Activated T-cell treated with anti-CD3 and anti-CD28 coated beads for 24 hours (primary cell): ENCODE data around the gene TRIM31.

Experiments
- DNase-seq: peaks from one replicate; pipeline ENCODE4 v3.0.0-alpha.2; 2020; ENCODE audit warnings: low read depth

The TRIM31 gene

DNA sequence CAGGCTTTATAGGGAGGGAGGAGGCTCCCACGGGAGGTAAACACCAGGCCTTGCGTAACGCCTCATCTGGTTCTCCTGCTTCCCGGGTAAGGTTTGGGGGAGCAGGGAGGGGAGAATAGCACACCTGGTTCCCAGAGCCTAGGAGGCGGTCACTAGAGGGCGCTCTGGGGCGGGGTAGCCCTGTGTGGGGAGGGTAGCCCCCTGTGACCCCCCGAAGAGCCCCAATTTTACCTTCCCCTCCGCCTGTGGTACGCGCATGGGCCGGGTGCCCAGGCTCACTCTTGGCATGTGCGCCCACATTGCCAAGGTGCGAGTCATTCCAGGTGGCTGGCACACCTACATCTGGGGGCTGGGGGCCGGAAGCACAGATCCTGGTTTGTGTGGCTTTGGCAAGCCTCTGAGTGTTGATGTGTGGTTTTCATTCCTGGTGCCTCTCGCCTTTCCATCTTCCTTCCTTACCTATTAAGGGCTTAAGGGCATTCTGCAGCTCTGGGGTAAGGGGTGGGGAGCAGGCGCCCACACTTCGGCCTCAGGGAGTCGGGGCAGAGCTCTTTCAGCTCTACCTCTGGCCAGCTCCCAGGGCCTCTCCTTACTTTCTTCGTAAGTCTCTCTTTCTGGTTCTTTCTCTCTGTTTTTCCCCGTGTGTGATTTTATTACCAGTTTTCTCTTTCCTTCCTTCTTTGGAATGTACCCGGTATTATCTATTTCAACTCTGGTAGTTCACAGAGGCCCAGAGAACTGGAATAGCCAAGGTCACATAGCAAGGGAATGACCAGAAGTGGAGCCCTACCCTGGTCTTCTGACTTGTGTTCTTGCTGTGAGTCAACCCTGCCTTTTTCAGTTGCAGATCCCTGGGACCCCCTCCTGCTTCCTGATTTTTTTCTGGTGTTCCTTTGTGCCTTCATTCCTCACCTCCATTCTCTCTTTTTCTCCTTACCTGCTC is 36.8 kb downstream of the TRIM31 start:
- no peak for DNase-seq

- no peak for DNase-seq
Measured at GRCh38 chr6:30075094-30075789, 37.6 kb downstream of the TRIM31 start, which contains the start of gene RNF39. Gene RNF39 (minus strand): TSS chr6:30075769. CDS start chr6:30075585, 184 bp downstream.

- DNase-seq, result no peak
Measured at GRCh38 chr6:30074331-30075093, 38.4 kb downstream of the TRIM31 start.

- no peak for DNase-seq
Measured at GRCh38 chr6:30073489-30074235, 39.2 kb downstream of the TRIM31 start.

DNA sequence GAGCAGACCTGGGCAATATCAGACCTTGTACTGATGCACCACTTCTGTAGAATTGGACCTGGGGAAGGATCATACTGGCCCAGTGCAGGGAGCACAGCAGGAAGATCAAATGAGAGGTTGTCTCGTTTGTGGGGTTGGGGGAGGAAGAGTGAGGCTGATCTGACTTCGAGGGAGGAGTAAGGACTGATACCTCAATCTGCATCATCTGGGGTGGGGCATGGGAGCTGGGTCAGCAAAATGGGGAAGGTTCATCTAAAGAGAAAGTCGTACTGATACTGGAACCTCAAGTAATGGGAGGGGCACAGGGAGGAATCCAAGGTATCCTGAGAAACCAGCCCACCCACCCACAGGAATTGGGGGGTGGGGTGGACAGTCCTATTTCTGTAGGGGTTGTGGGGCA is 41.0 kb downstream of the TRIM31 start:
- no peak for DNase-seq

DNA sequence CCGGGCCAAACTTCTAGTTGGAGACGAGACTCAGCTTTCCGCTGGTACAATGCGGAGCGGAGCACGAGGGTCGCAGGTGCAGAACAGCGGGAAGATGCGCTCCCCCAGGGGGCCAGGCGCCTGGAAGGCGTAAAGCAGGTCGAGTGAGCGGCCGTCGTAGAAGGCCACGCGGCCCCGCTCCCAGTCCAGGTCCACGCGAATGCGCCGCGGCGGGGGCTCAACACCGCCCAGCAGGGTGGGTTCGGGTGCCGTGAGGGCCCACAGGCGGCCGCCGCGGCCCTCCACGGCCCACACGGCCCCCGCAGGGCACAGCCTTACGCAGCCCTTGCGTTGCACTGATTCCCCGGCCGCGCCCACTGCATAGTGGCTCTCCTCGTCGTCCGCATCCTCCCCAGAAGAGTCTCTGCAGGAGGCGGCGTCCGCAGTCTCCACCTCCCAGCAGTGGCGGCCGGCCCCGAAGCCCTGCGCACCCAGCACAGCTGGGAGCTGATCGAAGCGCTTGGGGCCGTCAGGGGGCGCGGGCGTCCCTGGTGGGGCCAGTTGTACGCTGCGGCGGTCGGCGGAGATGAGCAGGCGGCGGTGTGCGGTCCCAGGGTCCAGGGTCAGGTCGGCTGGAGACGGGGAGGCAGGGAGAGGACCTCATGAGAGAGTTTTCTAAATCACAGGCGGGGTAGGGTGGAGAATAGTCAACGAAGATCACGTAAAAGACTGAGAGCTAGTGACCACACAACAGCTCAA is 41.6 kb downstream of the TRIM31 start:
- DNase-seq, result no peak

DNA sequence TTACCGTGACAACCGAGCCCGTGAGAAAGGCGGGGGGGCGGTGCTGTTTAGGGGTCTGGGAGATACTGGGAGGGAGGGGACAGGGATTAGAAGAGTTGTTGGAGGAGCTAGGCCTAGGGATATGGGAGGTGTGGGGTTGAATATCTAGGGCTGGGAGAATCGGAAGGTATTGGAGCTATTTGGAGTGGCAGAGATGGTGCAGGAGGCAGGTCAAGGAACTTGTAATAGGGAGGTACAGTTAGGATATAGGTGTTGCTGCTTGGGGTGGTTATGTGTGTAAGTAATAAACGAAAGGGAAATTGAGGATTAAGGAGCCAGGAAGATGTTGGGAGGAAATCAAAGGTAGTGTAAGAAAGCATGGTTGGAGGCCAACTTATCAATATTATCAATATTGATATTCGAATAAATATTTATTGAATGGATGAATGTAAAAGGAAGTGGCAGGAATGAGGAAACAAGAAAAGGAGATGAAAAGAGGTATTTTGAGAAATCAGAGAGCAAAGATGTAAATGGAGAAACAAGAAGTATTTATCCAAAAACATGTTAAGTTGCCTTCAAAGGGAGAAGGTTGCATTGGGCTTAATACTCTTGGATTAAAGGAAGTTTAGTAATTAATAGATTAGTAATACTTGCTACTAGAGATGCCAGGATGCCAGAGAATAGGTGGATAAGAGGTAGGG is 45.3 kb downstream of the TRIM31 start:
- DNase-seq, result no peak

- peak; percentile 97 for DNase-seq
Measured at GRCh38 chr6:30066577-30067459, 46.1 kb downstream of the TRIM31 start, which contains the start of gene PPP1R11. Gene PPP1R11 (plus strand): TSS chr6:30067198. CDS start chr6:30067411, 213 bp downstream.

DNA sequence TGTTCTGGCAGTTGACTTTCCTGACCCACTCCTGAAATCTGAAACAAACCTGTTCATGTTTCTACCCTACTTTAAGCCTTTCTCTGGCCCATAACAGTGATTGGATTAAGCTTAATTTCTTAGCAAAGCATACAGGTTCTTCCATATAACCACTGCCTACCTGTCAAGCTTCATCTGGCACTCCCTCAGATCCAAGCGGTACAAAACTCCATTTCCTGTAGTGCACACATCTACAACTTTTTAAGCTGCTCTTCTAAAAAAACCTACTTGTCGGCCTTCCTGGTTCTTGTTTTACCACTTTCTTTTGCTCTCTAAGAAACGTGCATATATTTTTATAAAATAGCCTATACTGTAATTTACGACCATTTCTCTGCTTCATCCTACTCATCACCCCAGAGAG is 46.8 kb downstream of the TRIM31 start:
- DNase-seq, result no peak

GRCh38 chr6:30063315-30063714 is 49.6 kb downstream of the TRIM31 start:
- no peak for DNase-seq

- no peak for DNase-seq
Measured at GRCh38 chr6:30062471-30063178, 50.3 kb downstream of the TRIM31 start.

- no peak for DNase-seq
Measured at GRCh38 chr6:30061858-30062458, 50.9 kb downstream of the TRIM31 start.

GRCh38 chr6:30061092-30061857 is 51.6 kb downstream of the TRIM31 start, which contains the start of gene POLR1H:
Gene POLR1H (plus strand): TSS chr6:30061265. CDS start chr6:30061525, 260 bp downstream.
- peak; percentile 83 for DNase-seq

DNA sequence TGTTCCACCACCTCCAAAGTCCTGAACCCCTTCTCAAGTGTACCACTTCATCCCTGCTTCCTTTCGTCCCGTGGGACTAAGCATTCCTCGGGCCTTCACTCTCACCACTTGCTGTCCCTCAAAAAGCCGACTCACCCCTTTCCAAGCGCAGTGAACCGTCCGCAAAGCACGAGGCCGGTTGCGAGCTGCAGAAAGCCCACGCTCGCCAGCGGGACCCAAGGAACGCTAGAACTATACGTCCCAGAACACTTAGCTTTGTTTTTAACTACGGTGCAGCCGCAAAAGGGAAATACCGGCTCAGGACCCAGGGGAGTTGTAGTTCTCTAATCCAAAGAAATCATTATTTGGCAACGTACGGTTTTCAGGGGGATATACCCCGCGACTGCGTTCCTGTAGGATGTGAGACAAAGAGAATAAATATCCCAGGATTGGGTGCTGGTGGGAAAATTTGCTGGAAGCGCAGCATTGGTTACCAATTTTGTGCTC is 52.2 kb downstream of the TRIM31 start:
- DNase-seq, result no peak

- no peak for DNase-seq
Measured at GRCh38 chr6:30055513-30055912, 57.4 kb downstream of the TRIM31 start.

DNA sequence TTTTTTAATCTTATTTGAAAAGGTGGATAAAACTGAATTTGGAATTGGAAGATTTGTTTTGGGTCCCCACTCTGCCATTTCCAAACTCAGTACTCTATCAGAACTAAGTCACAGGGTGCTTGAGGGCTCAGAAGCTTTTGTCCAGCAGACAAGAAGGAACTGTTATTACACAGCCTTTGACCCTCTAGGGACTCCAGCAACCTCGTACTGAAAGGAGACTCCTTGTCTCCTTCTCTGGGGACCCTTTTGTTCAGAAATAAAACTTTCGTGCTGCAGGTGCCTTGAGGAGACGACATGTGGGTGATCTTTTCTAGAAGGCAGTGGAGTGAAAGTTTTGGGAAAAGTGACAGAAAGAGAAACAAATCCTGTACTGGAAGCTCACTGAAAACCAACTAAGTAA is 59.2 kb downstream of the TRIM31 start:
- DNase-seq, result no peak
